K562 (cell line): ENCODE results near the gene SIRT7. TPM values are rescaled to one million over a fixed set of nuclear protein-coding genes. Genes with fewer than 3 reads are reported as not detected.

Source experiments
- ASH1L ChIP-seq: fragments of 450-650 bp; IDR thresholded peaks from 2 replicates; pipeline ENCODE4 v1.6.1; 2018; ENCODE audit warnings: borderline replicate concordance, mild to moderate bottlenecking, low read depth; ENCODE audit not compliant: partially characterized antibody
- ATF1 ChIP-seq, 2 experiments: fragments of 450-650 bp in 1 of 2; IDR thresholded peaks; 2 replicates each; pipeline ENCODE4 v1.6.1; 2016; ENCODE audit warnings: missing compliant biosample characterization in 1 of 2, missing genetic modification characterization in 1 of 2
- BRCA1 ChIP-seq, 2 experiments: fragments of 450-650 bp in 1 of 2; sonication (generic) in 1 of 2; formaldehyde crosslinking in 1 of 2; IDR thresholded peaks; 2 replicates each; pipeline versions ENCODE4 v1.5.0 to v1.6.1; 2017 to 2020; ENCODE audit warnings: mild to moderate bottlenecking in 1 of 2, missing genetic modification reagents in 1 of 2
- CC2D1A ChIP-seq: fragments of 450-650 bp; IDR thresholded peaks from 2 replicates; pipeline ENCODE4 v1.6.1; 2017; ENCODE audit warnings: mild to moderate bottlenecking
- HMG20B ChIP-seq: fragments of 250-450 bp; sonication (Bioruptor Pico); IDR thresholded peaks from 2 replicates; pipeline ENCODE4 v1.5.0; 2021; ENCODE audit warnings: mild to moderate bottlenecking
- RBM34 ChIP-seq: fragments of 200-400 bp; formaldehyde crosslinking; IDR thresholded peaks from 2 replicates; pipeline ENCODE4 v1.6.1; 2018; ENCODE audit warnings: low read length, borderline replicate concordance; ENCODE audit not compliant: insufficient read depth
- TRIM28 ChIP-seq: fragments of 450-650 bp; IDR thresholded peaks from 2 replicates; pipeline ENCODE4 v1.6.1; 2017
- ZNF280A ChIP-seq: fragments of 450-650 bp; IDR thresholded peaks from 2 replicates; pipeline ENCODE4 v1.6.1; 2018; ENCODE audit warnings: mild to moderate bottlenecking, low read depth; ENCODE audit not compliant: partially characterized antibody
- ZNF717 ChIP-seq: fragments of 250-450 bp; sonication (Bioruptor Pico); IDR thresholded peaks from 2 replicates; pipeline ENCODE4 v1.5.0; 2021
- polyA plus RNA-seq, 8 experiments: library from polyadenylated mRNA; depleted of rRNA in 4 of 8; stranded (reverse) in 5 of 8; unstranded in 3 of 8; fragments of >200 nt; fragmentation: Nextera tagmentation in 2 of 8; fragmentation: Illumina TruSeq in 1 of 8; extraction: Ambion mirVana in 2 of 8; extraction: Trizol in 1 of 8; gene quantifications; 2 replicates each; pipeline versions ENCODE4 v1.2.1 to v1.2.3, GENCODE V29; 2011 to 2014; ENCODE audit warnings: inconsistent platforms in 1 of 8, missing spikeins in 1 of 8
- total RNA-seq, 7 experiments: library from RNA; depleted of rRNA in 6 of 7; stranded (reverse); fragments of >200 nt in 6 of 7; fragmentation: Illumina TruSeq in 2 of 7; extraction: Trizol in 2 of 7; gene quantifications; 2 replicates each; pipeline versions ENCODE4 v1.2.1 to v1.2.3, GENCODE V29; 2011 to 2021; ENCODE audit warnings: low replicate concordance in 1 of 7
- TF ChIP-seq, protein P1 (sequence below): fragments of 450-650 bp; IDR thresholded peaks from 2 replicates; pipeline ENCODE4 v1.6.1; 2016; ENCODE audit warnings: mild to moderate bottlenecking, moderate library complexity
- TF ChIP-seq, protein P2 (sequence below): fragments of 450-650 bp; IDR thresholded peaks from 2 replicates; pipeline ENCODE4 v1.6.1; 2016; ENCODE audit warnings: mild to moderate bottlenecking

Gene SIRT7
- total and polyA plus RNA-seq, 9 of the 15 experiments (the other 6 are each of a cell fraction or from before 2014, with no cell fraction given) = 1.6 to 54.8 (median 20.3) TPM

DNA sequence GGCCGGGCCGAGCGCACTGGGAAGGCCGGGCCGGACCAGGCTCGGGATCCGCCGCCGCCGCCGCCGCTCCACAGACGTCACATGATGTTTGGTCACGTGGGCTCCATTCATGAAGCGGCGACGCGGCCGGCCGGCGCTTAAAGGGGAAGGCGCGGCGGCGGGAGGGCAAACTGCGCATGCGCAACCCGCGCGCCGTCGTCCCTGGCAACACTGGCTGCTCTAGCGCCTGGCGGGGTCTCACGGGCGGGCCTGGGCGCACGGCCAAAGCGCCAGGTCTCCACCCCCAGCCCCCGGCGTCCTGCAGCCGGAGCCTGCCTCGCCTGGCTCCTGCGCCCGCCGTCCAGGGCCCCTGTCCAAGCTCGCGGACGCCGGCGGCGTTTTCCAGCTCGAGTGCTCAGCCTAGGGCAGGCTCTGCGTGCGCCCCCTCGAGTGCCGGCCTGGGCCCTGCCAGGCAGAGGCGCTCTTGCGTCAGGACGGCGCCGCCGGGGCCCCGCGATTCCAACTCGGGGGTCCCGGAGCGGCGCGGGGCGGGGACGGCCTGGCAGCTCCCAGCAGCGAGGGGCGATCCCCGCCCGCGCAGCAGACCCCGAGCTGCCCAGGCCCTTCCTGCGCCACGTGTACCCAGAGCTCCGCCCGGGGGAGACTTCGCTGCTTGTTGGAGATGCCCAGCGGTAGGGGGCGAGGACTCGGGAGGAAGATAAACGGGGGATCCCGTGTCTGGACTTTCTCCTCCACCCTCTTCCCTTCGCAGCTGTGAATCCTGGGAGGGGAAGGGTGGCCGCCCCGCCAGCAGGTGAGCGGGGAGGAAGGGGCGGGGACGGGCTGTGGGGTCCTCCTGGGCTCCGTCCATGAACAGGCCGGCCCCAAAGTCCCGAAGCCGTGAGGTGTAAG lies 9.9 kb upstream of the SIRT7 start, which contains the start of gene MAFG (continued):
- TF ChIP-seq, protein P1, sequence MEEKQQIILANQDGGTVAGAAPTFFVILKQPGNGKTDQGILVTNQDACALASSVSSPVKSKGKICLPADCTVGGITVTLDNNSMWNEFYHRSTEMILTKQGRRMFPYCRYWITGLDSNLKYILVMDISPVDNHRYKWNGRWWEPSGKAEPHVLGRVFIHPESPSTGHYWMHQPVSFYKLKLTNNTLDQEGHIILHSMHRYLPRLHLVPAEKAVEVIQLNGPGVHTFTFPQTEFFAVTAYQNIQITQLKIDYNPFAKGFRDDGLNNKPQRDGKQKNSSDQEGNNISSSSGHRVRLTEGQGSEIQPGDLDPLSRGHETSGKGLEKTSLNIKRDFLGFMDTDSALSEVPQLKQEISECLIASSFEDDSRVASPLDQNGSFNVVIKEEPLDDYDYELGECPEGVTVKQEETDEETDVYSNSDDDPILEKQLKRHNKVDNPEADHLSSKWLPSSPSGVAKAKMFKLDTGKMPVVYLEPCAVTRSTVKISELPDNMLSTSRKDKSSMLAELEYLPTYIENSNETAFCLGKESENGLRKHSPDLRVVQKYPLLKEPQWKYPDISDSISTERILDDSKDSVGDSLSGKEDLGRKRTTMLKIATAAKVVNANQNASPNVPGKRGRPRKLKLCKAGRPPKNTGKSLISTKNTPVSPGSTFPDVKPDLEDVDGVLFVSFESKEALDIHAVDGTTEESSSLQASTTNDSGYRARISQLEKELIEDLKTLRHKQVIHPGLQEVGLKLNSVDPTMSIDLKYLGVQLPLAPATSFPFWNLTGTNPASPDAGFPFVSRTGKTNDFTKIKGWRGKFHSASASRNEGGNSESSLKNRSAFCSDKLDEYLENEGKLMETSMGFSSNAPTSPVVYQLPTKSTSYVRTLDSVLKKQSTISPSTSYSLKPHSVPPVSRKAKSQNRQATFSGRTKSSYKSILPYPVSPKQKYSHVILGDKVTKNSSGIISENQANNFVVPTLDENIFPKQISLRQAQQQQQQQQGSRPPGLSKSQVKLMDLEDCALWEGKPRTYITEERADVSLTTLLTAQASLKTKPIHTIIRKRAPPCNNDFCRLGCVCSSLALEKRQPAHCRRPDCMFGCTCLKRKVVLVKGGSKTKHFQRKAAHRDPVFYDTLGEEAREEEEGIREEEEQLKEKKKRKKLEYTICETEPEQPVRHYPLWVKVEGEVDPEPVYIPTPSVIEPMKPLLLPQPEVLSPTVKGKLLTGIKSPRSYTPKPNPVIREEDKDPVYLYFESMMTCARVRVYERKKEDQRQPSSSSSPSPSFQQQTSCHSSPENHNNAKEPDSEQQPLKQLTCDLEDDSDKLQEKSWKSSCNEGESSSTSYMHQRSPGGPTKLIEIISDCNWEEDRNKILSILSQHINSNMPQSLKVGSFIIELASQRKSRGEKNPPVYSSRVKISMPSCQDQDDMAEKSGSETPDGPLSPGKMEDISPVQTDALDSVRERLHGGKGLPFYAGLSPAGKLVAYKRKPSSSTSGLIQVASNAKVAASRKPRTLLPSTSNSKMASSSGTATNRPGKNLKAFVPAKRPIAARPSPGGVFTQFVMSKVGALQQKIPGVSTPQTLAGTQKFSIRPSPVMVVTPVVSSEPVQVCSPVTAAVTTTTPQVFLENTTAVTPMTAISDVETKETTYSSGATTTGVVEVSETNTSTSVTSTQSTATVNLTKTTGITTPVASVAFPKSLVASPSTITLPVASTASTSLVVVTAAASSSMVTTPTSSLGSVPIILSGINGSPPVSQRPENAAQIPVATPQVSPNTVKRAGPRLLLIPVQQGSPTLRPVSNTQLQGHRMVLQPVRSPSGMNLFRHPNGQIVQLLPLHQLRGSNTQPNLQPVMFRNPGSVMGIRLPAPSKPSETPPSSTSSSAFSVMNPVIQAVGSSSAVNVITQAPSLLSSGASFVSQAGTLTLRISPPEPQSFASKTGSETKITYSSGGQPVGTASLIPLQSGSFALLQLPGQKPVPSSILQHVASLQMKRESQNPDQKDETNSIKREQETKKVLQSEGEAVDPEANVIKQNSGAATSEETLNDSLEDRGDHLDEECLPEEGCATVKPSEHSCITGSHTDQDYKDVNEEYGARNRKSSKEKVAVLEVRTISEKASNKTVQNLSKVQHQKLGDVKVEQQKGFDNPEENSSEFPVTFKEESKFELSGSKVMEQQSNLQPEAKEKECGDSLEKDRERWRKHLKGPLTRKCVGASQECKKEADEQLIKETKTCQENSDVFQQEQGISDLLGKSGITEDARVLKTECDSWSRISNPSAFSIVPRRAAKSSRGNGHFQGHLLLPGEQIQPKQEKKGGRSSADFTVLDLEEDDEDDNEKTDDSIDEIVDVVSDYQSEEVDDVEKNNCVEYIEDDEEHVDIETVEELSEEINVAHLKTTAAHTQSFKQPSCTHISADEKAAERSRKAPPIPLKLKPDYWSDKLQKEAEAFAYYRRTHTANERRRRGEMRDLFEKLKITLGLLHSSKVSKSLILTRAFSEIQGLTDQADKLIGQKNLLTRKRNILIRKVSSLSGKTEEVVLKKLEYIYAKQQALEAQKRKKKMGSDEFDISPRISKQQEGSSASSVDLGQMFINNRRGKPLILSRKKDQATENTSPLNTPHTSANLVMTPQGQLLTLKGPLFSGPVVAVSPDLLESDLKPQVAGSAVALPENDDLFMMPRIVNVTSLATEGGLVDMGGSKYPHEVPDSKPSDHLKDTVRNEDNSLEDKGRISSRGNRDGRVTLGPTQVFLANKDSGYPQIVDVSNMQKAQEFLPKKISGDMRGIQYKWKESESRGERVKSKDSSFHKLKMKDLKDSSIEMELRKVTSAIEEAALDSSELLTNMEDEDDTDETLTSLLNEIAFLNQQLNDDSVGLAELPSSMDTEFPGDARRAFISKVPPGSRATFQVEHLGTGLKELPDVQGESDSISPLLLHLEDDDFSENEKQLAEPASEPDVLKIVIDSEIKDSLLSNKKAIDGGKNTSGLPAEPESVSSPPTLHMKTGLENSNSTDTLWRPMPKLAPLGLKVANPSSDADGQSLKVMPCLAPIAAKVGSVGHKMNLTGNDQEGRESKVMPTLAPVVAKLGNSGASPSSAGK = no peak
- TF ChIP-seq, protein P2, sequence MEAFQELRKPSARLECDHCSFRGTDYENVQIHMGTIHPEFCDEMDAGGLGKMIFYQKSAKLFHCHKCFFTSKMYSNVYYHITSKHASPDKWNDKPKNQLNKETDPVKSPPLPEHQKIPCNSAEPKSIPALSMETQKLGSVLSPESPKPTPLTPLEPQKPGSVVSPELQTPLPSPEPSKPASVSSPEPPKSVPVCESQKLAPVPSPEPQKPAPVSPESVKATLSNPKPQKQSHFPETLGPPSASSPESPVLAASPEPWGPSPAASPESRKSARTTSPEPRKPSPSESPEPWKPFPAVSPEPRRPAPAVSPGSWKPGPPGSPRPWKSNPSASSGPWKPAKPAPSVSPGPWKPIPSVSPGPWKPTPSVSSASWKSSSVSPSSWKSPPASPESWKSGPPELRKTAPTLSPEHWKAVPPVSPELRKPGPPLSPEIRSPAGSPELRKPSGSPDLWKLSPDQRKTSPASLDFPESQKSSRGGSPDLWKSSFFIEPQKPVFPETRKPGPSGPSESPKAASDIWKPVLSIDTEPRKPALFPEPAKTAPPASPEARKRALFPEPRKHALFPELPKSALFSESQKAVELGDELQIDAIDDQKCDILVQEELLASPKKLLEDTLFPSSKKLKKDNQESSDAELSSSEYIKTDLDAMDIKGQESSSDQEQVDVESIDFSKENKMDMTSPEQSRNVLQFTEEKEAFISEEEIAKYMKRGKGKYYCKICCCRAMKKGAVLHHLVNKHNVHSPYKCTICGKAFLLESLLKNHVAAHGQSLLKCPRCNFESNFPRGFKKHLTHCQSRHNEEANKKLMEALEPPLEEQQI = no peak
- TF ChIP-seq ZNF280A = no peak
- no peak for TF ChIP-seq TRIM28
- no peak for TF ChIP-seq ZNF717
- TF ChIP-seq HMG20B (CRISPR knock-in tag) = no peak
- no peak for TF ChIP-seq ATF1 (CRISPR knock-in tag; IDR thresholded peaks at IDR 0.05)
- peak; percentile 80 for TF ChIP-seq ATF1 (tag; IDR thresholded peaks at IDR 0.05)
- TF ChIP-seq ASH1L = no peak
- TF ChIP-seq CC2D1A = no peak
- TF ChIP-seq RBM34 = no peak; the same call in 1 of the 2 replicates
- TF ChIP-seq BRCA1 (IDR thresholded peaks at IDR 0.05) = no peak
- peak; percentile 74; the same call in 1 of the 2 replicates for TF ChIP-seq BRCA1 (CRISPR knock-in tag; IDR thresholded peaks at IDR 0.05)
